GM13976 (cell line): ENCODE data around the gene EEF1E1.

Experiments used
- DNase-seq: peaks from one replicate; pipeline ENCODE4 v3.0.0; 2012; ENCODE audit warnings: low spot score
- in situ Hi-C: fragments of 300-500 bp; cut with MboI; formaldehyde crosslinking; loops from one replicate; pipeline ENCODE4 v1.12.0; 2022; ENCODE audit warnings: low sequenced_read_pairs, mixed read lengths, inconsistent platforms; ENCODE audit not compliant: unreplicated experiment
- TF ChIP-seq, protein P1 (sequence below): IDR thresholded peaks from 2 replicates; pipeline ENCODE4 v1.5.1; 2012; ENCODE audit warnings: borderline replicate concordance, mild to moderate bottlenecking; ENCODE audit not compliant: insufficient read depth; ENCODE audit errors: extremely low read depth, missing control alignments, control extremely low read depth

The EEF1E1 gene

DNA sequence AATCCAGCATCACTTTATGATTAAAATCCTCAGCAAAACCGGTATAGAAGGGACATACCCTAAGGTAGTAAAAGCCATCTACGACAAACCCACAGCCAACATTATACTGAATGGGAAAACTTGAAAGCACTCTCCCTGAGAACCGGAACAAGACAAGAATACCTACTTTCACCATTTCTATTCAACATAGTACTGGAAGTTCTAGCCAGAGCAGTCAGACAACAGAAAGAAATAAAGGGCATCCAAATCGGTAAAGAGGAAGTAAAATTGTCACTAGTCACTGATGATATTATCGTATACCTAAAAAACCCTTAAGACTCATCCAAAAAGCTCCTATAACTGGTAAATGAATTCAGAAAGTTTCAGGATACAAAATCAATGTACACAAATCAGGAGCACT lies 71.4 kb downstream of the EEF1E1 start:
- TF ChIP-seq, protein P1, sequence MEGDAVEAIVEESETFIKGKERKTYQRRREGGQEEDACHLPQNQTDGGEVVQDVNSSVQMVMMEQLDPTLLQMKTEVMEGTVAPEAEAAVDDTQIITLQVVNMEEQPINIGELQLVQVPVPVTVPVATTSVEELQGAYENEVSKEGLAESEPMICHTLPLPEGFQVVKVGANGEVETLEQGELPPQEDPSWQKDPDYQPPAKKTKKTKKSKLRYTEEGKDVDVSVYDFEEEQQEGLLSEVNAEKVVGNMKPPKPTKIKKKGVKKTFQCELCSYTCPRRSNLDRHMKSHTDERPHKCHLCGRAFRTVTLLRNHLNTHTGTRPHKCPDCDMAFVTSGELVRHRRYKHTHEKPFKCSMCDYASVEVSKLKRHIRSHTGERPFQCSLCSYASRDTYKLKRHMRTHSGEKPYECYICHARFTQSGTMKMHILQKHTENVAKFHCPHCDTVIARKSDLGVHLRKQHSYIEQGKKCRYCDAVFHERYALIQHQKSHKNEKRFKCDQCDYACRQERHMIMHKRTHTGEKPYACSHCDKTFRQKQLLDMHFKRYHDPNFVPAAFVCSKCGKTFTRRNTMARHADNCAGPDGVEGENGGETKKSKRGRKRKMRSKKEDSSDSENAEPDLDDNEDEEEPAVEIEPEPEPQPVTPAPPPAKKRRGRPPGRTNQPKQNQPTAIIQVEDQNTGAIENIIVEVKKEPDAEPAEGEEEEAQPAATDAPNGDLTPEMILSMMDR = no peak
- DNase-seq = no peak
- in situ Hi-C loops = no loop called here
